Kidney tubule cell (primary cell): Measurements from ENCODE around the gene RTTN.

ENCODE experiments used
- DNase-seq: peaks from one replicate; pipeline ENCODE4 v3.0.0-alpha.2; 2018; ENCODE audit warnings: low spot score

RTTN gene

GRCh38 chr18:70078106-70078505 lies 127.4 kb downstream of the RTTN start:
- no peak for DNase-seq

- DNase-seq: no peak
Observed at GRCh38 chr18:70075906-70076305, 129.6 kb downstream of the RTTN start.

GRCh38 chr18:70074116-70074515 lies 131.4 kb downstream of the RTTN start:
- DNase-seq: no peak

- no peak for DNase-seq
Observed at GRCh38 chr18:70073432-70073831, 132.1 kb downstream of the RTTN start.

- peak; percentile 40 for DNase-seq
Observed at GRCh38 chr18:70072678-70073077, 132.8 kb downstream of the RTTN start.

GRCh38 chr18:70069965-70070364 lies 135.5 kb downstream of the RTTN start:
- DNase-seq: no peak

GRCh38 chr18:70069382-70069781 lies 136.1 kb downstream of the RTTN start:
- DNase-seq: no peak

- DNase-seq: no peak
Observed at GRCh38 chr18:70068981-70069380, 136.5 kb downstream of the RTTN start.

GRCh38 chr18:70059684-70060083 lies 145.8 kb downstream of the RTTN start:
- DNase-seq: no peak

- no peak for DNase-seq
Observed at GRCh38 chr18:70058916-70059315, 146.6 kb downstream of the RTTN start.

GRCh38 chr18:70047931-70048603 lies 157.4 kb downstream of the RTTN start:
- DNase-seq: peak; percentile 43

- peak; percentile 12 for DNase-seq
Observed at GRCh38 chr18:70046796-70047195, 158.7 kb downstream of the RTTN start.

GRCh38 chr18:70046207-70046606 lies 159.3 kb downstream of the RTTN start:
- peak; percentile 59 for DNase-seq

- DNase-seq: peak; percentile 97
Observed at GRCh38 chr18:70044632-70045031, 160.9 kb downstream of the RTTN start.

- no peak for DNase-seq
Observed at GRCh38 chr18:70041459-70042050, 163.9 kb downstream of the RTTN start.

- no peak for DNase-seq
Observed at GRCh38 chr18:70039186-70039585, 166.3 kb downstream of the RTTN start.

GRCh38 chr18:70037431-70038061 lies 167.9 kb downstream of the RTTN start:
- no peak for DNase-seq

- no peak for DNase-seq
Observed at GRCh38 chr18:70036771-70037347, 168.6 kb downstream of the RTTN start.

GRCh38 chr18:70036168-70036567 lies 169.3 kb downstream of the RTTN start:
- no peak for DNase-seq

GRCh38 chr18:70031221-70031620 lies 174.3 kb downstream of the RTTN start:
- DNase-seq: no peak

GRCh38 chr18:70030728-70031127 lies 174.8 kb downstream of the RTTN start:
- DNase-seq: no peak

GRCh38 chr18:70029163-70029562 lies 176.3 kb downstream of the RTTN start:
- no peak for DNase-seq

GRCh38 chr18:70028734-70029133 lies 176.8 kb downstream of the RTTN start:
- DNase-seq: no peak
